Hematopoietic multipotent progenitor cell treated with erythropoietin and hydrocortisone succinate and interleukin-3 and kit ligand, for 17 days (in vitro differentiated cells): Measurements from ENCODE around the gene KIF3A.
A peak's percentile ranks its signal among the peaks of the same experiment; 100 is the strongest.
"Not testable (repeated sequence)": the region's sequence is repeated elsewhere in the genome, so short reads cannot be mapped to it uniquely, and the experiment has no call there.

ENCODE experiments used
- DNase-seq: peaks from one replicate; pipeline ENCODE4 v3.0.0-alpha.2; 2015; ENCODE audit warnings: low spot score

KIF3A gene

DNA sequence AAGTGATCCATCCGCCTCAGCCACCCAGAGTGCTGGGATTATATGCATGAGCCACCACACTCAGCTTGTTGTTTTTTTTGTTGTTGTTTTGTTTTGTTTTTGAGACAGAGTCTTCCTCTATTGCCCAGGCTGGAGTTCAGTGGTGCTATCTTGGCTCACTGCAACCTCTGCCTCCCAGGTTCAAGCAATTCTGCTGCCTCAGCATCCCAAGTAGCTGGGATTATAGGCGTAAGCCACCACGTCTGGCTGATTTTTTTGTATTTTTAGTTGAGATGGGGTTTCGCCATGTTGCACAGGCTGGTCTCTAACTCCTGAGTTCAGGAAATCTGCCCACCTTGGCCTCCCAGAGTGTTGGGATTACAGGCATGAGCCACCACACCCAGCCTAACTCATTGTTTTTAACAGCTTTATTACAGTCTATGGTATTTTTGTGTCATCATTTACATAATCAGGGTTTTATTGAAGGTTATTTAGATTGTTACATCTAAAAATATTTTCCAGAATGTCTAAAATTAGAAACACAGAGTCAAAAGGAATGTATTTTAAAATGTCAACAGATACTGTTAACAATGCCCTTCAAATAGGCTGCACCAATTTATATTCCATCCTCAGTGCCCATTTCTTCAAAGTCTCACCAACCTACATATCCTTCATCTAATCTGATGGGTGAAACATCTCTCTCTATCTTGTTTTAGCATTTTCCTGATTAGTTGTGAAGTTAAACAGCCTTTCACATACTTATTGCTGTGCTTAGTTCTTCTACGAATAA, 18.6 kb downstream of the KIF3A start:
- no peak for DNase-seq

DNA sequence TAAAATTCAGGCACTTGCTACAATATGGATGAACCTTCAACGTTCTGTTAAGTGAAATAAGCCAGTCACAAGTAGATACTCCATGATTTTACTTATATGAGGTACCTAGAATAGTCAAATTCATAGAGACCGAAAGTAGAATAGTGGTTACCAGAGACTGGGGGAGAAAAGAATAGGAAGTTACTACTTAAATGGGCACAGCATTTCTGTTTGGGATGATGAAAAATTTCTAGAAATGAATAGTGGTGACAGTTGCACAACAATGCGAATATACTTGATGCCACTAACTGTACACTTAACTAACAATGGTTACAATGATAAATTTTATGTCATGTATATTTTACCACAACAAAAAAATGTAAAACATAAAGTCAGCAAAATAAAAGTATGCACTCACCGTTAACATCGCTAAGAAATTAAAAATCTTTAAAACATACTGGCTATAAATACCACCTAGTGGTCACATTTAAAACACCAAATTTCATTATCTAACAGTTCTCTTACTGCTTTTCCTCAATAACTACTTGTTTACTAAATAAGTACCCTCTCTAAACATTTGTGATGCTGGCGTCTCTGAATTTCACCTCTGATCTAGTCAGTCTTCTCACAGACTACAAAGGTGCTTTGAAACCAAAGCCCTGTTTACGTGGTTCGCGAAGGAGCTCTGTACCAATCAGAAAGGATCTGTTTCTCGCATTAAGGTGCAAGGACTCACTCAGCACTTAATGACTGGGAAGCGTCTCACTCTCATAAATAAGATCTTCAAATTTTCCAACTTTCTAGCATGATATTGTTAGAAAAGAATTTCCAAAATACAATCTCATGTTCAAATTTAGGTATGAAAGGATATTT, 22.7 kb downstream of the KIF3A start:
- DNase-seq, result peak; percentile 39

DNA sequence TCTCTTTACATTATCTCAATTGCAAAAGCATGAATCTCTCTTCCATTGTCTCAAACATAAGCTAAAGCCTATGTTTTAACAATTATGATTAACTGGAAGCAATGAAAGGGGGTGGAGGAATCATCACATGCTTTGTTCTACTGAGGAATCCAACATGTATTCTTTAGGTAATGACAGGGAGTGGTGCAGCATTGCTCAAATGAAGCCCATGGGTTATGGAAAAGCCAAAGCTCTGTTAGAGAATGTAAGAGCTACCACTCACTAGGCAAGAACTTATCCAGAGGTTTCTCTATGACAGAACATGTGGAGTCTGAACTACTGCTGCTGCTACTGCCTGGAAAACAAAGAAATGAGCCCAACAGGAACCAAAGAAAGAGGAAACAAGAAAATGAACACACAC, 28.7 kb downstream of the KIF3A start:
- no peak for DNase-seq

DNA sequence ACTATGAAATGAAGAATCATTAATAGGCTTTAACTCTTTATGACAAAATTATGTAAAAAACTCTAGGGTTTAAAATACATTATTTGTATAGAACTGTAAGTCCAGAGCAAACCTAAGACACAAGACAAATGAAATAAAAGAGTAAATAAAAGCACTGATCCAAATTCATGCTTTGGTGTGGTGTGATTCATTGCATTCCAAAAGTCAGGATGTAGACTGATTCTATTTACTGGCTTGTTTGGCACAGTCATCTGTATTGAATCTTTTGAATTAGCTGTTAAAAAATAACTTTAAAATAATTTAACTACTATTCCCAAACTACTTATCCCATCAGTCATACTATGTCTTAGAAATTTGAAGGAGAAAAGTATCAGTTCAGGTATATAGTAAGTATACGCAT, 32.5 kb downstream of the KIF3A start:
- no peak for DNase-seq

DNA sequence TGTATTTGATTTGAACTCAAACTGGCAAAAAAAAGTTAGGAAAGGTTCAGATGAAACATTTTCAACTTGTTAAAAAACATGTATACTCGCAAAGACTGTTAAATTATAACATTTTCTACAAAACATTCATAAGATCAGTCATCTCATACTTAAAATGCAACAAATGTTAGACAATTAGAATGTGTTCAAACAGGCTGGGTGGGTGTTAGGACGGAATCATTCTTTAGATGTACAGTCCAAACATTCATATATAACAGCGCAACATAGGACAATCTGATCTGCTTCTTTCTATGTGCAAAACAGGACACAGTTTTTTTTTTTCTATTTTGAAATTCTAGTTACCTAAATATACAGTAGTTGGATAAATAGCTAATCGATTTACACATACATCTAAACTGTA, 41.4 kb downstream of the KIF3A start:
- no peak for DNase-seq

DNA sequence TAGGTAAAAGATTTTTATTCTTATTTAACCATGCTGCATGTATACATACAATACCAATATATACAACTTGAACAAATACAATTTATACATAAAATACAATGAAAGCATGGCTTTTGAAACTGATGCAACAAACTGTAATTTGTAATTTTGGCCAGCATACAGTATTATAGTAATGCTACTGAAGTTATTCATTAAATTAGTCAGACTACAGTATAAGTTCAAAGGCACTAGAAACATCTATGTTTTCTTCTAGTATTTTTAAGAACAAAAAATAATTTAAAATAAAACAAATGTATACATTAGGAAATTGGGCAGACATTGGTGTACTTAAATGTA, 44.7 kb downstream of the KIF3A start:
- DNase-seq, result no peak

DNA sequence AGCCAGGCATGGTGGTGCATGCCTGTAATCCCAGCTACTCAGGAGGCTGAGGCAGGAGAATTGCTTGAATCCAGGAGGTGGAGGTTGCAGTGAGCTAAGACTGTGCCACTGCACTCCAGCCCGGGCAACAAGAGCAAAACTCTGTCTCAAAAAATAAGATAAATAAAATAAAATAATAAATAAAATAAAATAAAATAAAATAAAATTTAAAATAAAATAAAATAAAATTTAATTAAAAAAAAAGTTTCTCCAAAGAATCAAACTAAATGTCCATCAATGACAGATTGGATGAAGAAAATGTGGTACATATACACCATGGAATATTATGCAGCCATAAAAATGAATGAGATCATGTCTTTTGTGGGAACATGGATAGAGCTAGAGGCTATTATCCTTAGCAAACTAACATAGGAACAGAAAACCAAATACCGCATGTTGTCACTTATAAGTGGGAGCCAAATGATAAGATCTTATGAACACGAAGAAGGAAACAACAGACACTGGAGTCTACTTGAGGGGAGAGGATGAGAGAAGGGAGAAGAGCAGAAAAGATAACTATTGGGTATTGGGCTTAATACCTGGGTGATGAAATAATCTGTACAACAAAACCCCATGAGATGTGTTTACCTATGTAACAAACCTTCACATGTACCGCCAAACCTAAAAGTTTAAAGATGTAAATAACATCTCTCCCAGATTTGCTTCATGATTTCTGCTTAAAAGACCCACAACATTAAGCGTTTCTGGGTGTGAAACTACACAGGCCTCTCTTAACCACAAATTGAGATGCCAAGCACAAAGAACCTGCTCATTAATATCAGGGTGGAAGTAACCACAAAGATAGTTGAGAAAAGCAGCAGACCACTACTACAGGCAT, 45.4 kb downstream of the KIF3A start:
- DNase-seq, result not testable (repeated sequence)

DNA sequence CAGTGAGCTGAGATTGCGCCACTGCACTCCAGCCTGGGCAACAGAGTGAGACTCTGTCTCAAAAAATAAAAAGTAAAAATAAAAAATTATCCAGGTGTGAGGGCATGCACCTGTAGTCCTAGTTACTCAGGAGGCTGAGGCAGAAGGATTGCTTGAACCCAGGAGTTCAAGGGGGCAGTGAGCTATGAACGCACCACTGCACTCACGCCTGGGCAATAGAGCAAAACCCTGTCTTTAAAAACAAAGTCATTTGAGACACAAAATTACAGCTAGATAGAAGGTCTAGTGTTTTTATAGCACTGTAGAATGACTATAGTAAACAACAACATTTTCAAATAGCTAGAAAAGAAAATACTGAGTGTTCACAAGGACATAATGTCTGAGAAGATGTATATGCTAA, 47.2 kb downstream of the KIF3A start:
- no peak for DNase-seq

DNA sequence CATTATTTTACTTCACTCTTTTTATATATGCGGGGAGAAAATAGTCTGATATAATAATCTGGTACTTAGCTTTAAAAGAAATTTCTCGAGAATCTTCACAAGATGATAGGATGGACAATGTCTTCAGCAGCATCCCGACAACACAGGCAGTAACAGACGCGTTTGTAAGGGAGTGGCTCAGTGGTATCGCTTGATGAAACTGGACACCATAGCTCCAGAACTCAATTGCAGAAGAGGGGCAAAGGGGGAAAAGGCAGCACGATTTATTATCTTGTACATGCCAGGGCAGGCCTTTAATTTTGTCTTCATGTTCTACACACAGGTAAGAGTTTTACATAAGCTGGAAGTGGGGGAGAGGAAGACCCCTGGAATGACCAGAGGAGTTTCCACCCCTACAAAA, 47.8 kb downstream of the KIF3A start:
- DNase-seq, result no peak

DNA sequence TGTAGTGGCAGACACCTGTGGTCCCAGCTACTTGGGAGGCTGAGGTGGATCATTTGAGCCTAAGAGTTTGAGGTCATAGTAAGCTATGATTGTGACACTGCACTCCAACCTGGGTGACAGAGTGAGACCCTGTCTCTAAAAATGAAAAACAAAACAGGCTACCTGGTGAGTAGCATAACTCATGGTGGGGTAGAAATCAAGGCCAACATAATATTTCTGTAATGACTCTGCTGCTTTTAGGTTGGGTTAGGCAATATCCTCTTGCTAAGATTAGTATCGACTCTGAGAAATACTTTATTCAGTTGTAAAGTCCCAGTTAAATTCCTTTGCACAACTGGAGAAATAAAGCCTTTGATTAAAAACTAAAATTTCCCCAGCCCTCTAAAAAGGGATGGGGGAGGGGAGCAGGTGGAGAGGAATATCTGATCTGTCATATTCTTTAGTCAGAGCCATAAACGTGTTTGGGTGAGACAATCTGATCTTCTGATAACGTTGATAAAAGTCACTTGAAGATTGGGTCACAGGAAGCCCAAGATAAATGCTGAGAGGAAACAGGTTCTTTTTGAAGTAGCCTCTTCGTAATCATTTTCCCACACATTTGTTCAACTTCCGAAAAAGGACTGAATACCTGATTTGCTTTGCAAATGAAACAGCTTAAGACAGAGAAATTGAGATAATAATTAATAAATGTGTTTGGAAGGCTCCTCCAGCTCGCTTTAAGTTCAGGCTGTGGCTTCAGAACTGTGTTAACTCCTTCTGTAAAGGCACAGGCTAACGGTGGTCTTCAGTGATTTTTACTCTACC, 48.6 kb downstream of the KIF3A start:
- DNase-seq, result no peak

DNA sequence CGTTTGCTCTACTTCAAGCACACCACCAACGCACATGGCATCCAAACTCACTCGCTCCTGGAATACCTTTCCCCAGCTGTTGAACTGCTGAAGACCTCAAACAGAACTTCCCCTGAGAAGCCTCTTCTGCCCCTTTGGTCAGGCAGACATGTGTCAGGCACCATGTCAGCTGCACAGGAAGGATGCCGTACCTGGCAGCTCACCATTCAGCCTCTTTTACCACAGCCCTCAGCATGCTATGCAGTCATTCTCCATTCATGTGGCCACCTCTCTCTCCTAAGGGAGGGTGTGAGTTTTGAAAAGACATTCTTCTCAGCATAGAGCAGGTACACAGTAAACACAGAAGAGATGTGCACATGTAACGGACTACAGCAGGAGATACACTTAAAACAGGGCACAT, 49.4 kb downstream of the KIF3A start:
- no peak for DNase-seq

DNA sequence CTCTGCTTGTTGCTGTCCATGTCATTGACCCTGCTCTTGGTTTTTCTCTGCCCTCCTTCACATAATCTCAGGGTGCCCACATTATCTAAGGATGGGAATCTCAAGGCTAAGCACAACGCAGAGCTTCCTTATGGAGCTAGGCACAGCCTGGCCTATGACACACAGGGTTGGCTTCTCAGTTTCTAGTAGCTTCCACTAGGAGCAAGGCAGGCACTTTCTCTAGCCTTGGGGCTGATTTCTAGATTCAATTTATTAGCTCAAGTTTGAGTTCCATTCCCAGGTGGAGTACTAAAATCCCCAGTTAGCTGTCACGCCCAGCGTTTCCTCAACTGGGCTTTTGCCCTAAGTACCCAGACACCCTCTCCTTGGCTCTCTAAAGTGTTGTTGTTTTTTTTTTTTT, 51.2 kb downstream of the KIF3A start:
- DNase-seq, result no peak

DNA sequence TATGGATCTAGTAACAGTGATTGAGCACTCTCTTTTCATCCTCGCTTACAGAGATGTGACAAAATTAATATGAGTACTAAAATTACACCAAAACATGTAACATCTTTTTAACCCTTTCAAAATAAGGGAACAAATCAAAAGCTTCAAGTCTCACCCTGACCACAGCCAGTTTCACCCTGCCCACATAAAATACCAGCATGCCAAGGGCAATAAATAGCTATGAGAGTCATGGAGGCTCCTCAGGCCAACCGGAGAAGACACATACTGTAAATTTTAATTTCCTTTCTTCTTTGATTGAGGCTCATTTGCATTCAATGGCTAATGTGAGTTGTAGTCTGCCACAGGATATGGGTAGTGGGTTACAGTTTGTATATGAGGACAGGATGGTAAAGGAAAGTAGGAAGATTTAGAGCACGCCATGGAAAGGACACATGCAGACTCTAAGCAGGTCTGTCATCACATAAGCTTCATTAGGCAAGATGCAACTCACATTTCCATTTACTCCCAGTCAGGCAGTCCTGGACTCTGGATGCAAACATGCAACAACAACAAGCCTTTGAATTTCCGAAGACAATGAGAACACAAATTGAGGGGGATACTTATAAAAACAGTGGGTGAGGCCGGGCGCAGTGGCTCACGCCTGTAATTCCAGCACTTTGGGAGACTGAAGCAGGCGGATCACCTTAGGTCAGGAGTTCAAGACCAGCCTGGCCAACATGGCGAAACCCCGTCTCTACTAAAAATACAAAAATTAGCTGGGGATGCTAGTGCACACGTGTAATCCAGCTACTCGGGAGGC, 52.2 kb downstream of the KIF3A start:
- no peak for DNase-seq

DNA sequence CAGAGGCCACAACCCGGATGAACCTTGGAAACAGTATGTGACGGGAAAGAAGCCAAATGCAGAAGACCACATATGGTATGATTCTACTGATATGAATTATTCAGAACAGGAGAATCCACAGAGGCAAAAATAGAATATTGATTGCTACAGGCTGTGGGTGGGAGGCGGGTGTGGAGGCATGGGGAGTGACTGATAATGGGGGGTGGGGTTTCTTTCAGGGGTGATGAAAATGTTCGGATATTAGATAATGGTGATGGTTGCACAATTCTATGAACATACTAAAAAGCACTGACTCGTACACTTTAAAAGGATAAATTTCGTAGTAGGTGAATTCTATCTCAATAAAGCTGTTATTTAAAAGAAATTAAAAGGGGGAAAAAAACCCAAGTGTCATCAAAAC, 52.9 kb downstream of the KIF3A start:
- peak; percentile 27 for DNase-seq

DNA sequence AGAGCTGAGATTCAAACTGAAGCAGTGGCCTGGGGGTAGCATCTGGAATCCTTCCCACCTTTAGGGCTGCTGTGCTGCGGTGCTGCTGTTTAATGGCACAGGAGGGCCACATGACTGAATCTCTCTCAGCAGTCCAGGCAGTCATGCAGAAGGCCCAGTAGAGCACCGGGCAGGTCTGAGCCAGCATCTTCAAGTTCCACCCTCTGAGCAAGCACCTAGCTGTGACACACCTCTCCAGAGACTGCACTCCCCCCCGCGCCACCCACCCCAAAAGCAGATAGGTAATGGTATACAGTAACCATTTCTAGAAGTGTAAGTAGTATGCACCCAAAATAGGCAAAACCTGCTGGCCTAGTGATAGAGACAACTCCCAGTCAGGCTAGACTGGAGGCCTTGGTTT, 55.4 kb downstream of the KIF3A start:
- no peak for DNase-seq

DNA sequence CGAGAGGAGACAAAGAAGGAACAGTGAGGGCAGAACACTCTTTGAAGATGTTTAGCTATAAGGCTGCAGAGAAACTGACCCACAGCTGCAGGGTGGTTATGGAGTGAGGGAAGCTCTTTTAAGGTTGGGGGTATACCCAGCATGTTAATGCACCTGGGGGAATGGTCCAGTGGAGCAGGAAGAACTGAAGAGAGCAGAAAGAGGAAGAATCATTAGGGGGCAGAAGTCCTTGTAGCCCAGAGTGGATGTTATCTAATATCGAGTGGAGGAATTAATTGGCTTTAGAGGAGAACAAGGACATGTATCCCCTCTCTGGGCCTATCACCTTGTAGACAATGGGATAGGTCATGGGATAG, 55.9 kb downstream of the KIF3A start:
- DNase-seq, result no peak

DNA sequence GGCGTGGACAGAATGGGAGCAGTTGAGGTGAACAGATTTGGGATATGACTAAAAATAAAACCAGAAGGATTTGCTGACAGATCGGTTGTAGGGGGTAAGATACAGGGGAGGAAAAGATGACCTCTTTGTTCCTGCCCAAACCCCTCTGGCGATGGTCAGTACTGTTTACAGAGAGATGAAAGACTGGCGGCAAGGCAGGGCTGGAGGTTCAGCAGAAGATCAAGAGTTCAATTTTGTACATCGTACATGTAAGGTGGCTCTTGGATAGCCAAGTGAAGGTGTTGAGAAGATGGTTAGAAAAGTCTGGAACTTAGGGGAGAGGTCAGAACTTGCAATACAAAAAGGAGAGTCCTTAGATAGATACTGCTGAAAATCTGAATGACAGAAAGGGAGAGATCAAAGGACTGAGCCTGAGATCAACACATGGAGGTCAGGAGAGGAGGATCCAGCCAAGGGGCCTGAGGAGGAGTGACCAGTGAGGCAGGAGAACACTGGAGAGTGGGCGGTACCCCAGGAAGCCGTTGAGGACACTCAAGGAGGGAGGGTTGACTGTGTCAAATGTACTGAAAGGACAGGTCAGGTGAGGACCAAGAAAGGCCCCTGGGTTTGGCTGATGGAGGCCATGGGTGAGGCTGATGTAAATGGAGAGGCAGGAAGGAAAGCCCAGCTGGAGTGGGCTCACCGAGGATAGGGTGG, 56.4 kb downstream of the KIF3A start:
- DNase-seq, result no peak

DNA sequence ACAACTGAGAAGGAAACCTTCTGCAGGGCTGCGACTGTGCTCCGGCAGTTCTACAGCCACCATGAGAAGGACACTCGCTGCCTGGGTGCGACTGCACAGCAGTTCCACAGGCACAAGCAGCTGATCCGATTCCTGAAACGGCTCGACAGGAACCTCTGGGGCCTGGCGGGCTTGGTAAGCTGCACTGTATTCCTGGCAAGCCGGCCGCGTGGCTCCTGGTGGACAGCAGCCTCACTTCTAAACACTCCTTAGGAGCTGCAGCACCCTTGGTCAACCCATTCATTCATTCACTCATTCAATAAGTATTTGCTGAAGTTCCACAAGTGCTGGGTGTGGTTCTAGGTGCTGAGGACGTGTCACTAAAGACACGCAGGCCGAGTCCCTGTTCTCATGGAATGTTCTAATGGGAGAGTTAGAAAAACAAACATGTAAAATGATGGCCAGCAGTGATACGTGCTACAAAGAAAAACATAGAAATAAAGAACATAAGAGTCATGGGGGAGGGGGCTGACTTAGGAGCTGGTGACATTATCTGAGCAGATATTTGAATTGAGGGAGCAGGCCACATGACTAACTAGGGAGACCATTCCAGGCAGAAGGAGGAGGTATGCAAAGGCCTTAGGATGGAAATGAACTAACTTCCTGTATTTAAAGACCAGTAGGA, 57.5 kb downstream of the KIF3A start:
- DNase-seq, result no peak

DNA sequence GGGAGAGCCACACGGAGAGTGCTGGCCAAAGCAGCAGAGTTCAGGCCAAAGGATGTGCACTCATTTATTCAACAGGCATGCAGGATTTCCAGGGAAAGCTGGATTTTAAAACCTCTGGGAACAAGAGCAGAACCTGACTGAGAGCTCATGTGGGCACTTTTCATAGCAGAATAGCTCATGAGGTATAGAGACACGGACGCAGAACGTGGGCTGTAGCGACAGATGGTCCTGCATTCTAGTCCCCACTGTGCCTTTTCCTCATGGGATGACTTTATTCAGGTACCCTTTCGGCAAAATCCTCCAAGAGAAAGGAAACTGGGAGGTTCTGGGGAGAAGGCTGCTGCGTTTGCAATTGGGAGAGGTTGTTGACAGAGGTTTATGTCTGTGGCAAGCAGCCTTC, 58.2 kb downstream of the KIF3A start:
- DNase-seq, result no peak

DNA sequence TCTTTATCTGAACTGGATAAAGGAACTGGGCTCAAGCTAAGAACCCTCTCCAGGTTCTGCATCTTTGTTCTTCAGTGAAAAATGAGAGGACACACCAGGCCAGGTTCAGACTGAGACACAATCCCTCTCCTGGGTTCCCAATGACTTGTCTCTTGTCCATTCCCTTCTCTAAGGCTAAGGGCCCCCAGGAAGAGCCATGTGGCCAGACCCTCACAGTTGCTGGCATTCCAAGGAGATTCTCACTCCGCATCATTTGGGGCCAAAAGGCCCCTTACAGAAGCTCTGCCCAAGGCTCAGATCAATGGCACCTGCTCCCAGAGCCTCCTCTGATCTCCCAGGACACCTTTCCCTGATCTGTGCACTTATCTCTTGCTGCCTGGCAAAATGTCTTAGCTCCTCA, 58.6 kb downstream of the KIF3A start:
- DNase-seq, result no peak
